NB4 (cell line): ENCODE data around the gene STARD3.

Experiments used
- POLR2A ChIP-seq: IDR thresholded peaks from 2 replicates; pipeline ENCODE4 v1.6.1; 2011; ENCODE audit warnings: mild to moderate bottlenecking; ENCODE audit not compliant: insufficient read length; ENCODE audit errors: extremely low read depth
- TF ChIP-seq, protein P1 (sequence below): IDR thresholded peaks from one replicate; pipeline ENCODE4 v1.5.1; 2012; ENCODE audit warnings: low read depth, low read length

DNA sequence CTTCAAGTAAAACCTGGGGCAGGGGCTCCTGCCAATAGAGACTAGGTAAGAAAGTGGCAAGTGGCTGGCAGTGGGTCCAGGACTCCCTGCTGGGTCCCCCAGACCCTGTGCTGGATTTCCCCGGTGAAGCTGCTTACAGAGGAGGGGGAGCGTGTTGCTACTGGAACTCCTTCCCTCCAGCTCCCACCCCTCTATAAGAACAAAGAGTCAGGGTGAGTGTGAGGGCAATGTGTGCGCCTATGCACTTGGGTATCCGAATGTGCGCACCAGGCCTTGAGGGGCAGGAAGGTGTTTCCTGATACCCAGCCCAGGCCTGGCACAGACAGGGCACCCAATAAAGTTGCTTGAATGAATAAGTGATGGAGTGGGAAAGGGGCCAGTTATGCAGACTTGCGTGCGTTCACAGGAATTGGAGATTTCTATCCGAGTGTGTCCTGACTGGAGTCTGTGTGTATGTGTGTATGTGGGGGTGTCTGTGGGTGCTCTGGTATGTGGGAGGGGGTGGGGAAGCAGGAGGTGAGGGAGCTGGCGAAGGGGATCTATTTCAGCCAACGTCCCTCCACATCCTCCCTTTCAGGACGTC is 40.9 kb upstream of the STARD3 start:
- TF ChIP-seq, protein P1, sequence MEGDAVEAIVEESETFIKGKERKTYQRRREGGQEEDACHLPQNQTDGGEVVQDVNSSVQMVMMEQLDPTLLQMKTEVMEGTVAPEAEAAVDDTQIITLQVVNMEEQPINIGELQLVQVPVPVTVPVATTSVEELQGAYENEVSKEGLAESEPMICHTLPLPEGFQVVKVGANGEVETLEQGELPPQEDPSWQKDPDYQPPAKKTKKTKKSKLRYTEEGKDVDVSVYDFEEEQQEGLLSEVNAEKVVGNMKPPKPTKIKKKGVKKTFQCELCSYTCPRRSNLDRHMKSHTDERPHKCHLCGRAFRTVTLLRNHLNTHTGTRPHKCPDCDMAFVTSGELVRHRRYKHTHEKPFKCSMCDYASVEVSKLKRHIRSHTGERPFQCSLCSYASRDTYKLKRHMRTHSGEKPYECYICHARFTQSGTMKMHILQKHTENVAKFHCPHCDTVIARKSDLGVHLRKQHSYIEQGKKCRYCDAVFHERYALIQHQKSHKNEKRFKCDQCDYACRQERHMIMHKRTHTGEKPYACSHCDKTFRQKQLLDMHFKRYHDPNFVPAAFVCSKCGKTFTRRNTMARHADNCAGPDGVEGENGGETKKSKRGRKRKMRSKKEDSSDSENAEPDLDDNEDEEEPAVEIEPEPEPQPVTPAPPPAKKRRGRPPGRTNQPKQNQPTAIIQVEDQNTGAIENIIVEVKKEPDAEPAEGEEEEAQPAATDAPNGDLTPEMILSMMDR: no peak
- no peak for TF ChIP-seq POLR2A
